Measurements from ENCODE around the gene ASIC1.

Gene ASIC1

GRCh38 chr12:50084775-50085614 is 27.6 kb downstream of the ASIC1 start, which contains the start of gene SMARCD1:
Gene SMARCD1 (plus strand): TSS chr12:50085342. CDS start chr12:50085370, 28 bp downstream.
- DNase-seq (ENCODE audit: low spot score): peak; percentile 87

DNA sequence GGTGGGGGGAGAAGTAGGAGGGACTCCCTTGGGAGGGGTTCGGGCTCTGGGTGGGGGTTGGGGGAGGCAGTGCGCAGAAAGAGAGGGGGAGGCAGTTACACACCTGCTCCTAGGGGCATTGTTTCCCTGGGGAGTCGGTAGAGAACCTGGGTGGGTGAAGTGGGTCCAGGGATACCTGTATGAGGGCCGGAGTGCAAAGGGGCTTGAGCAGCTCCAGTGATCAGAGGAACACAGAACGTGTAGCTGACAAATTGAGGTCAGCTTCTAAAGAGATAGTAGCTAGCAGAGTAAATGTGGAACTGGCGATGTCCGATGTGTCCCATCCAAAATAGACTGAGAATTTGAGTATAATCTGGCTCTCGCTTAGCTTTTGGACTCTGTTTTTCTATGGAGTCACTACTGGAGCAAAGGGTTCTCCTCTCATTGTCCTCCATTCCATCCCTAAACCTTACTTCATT is 28.2 kb downstream of the ASIC1 start:
- DNase-seq (ENCODE audit: low spot score): no peak

DNA sequence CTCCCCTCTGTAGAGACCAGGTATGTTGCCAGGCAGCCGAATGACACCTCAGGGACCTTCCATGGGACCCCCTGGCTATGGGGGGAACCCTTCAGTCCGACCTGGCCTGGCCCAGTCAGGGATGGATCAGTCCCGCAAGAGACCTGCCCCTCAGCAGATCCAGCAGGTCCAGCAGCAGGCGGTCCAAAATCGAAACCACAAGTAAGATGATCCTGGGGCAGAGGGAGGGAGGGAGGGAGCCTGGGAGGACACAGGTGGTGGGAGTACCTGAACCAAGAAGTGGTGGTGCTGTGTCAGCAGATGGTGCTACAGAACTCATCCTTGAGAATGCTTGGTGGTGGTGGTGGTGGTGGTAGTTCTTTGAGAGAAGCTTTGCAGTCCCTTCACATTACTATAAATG is 28.8 kb downstream of the ASIC1 start:
- DNase-seq (ENCODE audit: low spot score): no peak

GRCh38 chr12:50087151-50087550 is 29.8 kb downstream of the ASIC1 start:
- DNase-seq (ENCODE audit: low spot score): no peak

DNA sequence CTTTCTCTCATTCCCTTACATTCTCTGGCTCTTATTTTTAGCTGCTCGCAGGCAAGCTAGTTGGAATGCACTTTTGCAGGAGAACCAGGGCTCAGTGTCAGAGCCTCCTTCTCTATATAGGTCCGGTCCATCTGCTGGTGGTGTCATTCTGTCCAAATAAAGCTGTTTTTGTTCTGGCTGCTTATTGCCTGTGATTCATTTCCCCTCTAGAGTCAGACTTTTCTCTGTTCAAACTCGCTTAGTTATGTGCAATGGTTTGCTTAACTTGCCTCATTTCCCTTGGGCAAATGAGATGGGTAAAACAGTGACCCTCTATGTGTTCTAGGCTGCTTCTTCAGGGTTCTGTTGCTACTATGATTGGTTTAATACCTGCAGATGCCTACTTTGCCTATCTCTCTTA is 30.6 kb downstream of the ASIC1 start:
- DNase-seq (ENCODE audit: low spot score): no peak

- DNase-seq (ENCODE audit: low spot score): peak; percentile 67
These were observed 31.4 kb downstream of the ASIC1 start for GRCh38 chr12:50088577-50089335.

DNA sequence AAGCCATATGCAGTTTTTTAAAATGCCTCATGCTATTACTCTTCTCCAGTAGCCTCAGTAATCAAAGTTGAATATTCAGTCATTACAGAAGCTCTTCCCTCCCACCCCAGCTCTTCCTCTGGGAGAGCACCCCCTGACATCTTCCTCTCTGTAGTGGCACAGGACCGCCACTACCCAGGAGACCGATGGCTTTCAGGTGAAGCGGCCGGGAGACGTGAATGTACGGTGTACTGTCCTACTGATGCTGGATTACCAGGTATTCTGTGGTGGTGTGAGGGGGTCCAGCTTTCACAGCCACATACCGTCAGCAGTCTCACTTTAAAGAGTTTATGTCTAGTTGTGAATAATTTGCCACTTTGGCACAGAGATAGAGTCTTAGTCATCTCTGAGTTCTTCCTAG is 32.3 kb downstream of the ASIC1 start:
- no peak for DNase-seq (ENCODE audit: low spot score)

- no peak for DNase-seq (ENCODE audit: low spot score)
These were observed 33.0 kb downstream of the ASIC1 start for GRCh38 chr12:50090391-50090790.

DNA sequence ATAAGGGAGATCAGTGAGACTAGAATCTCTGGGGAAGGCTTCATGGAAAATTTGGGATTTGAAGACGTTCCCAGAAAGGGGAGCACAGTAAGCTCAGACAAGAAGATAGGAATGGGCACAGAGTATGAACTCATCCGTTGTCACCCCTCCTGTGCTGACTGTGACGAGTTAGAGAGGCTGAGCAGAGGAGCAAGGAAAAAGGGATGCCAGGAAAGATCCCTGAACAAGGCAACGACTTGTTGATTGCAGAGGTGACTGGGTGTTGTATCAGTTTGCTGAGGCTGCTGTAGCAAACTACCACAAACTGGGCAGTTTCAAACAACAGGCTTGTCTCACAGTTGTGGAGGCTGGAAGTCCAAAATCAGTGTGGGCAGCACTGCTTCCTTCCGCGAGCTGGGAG is 40.6 kb downstream of the ASIC1 start:
- DNase-seq (ENCODE audit: low spot score): no peak

DNA sequence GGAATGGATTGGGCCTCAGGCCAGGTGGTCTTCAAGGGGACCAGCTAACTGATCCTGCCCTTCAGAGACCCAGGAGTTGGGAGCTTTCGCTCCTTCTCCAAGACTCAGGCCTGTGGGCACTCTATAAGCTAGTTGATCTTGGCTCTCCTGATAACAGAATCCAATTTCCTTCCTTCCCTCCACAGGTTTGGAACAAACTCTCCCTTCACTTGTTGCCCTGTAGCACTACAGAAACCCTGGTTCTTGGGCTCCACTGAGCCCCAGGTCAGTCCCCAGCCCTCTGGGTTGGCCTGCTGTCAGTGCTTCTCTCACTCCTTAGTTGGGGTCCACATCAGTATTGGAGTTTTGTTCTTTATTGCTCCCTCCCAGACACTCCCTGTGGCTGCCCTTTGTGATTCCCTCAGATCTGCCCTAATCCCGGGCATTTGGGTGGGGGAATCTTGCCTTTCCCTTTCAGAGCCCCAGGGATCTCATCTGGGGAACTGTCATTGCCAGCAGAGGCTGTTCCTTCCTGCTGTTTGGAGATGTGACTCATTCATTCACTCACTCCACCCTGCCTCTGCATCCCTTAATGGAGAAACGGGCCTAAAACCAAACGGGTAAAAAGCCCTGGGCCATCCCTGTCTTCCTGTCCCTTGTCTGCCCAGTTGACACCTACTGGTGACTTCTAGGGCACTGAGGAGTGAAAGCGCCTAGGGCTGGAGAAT is 42.1 kb downstream of the ASIC1 start:
- no peak for DNase-seq (ENCODE audit: low spot score)

DNA sequence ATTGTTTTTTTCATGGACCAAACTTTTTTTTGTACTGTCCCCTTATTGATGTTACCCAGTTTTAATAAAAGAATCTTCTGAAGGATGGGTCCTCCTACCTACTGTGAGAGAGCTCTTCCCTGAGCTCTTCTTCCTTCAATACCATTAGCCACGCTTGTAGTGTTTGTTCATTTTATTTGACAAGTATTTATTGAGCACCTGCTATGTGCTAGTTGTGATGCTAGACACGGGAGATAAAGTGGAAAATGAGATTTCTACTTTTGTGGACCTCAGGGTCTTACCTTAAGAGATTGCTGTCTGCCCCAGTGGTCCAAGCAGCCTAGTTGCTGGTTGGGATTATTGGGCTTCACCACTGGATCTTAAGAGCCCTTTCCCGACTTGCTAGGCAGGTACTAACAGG is 43.2 kb downstream of the ASIC1 start:
- no peak for DNase-seq (ENCODE audit: low spot score)

- DNase-seq (ENCODE audit: low spot score): no peak
These were observed 44.3 kb downstream of the ASIC1 start for GRCh38 chr12:50101663-50102062.

- no peak for DNase-seq (ENCODE audit: low spot score)
These were observed 44.7 kb downstream of the ASIC1 start for GRCh38 chr12:50102131-50102531.

DNA sequence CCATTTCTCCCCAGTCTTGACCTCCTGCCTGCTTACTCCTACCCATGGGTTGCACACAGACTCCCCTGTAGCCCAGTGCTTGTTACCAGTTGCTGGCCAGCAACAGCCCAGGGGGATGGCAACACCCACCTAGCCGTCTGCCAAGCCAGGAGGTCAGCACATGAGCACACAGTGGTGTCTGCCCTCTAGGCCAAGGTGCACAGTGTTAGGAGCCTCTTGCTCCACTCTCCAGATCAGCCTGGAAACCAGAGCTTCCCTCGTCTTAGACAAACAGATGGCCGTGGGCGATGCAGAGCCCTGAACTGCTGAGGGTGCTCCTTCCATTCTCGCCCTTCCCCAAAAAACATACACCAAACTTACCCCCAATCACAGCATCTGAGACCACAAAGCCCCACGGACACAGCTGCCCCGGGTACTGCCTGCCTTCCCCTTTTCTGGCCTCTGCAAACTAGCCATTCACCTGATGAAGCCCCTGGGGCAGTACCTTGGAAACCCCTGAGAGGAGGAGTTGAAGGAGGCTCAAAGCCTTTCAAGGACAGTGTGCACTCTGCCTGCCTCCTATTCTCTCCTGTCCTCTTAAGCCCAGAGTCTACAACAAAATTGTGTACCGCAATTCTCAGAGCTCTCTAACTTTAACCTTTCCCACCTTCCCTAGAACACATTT is 45.4 kb downstream of the ASIC1 start:
- no peak for DNase-seq (ENCODE audit: low spot score)

GRCh38 chr12:50103351-50103750 is 46.0 kb downstream of the ASIC1 start:
- no peak for DNase-seq (ENCODE audit: low spot score)

DNA sequence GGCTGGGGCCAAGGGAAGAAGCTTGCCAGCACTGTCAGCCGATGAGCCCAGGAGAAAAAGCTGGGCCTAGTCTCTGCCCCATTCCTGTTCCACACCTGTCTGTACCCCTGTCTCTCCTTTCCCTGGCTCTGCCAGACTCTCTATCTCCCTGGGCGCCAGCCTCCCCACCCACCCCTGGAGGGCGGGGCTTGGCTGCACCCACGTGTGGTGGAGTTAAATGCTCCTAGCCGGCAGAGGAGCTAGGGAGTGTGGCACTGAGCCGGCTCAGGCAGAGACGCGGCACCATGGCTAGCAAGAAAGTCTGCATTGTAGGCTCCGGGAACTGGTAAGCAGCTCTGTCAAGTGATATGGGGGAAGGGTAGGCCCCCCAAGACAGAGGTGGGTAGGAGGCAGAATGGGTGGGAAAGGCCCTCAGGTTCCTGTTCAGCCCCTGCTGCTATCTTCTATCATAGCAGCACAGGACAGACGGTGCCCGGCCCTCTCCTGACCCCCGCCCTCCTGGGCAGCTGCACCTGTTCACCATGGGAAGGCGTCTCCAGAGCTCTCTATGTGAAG is 46.4 kb downstream of the ASIC1 start, which contains the start of gene GPD1:
TSS of gene GPD1 (plus strand) at position 242 of the 555 bp plus-strand sequence. CDS start at position 285, 43 bp downstream.
- DNase-seq (ENCODE audit: low spot score): peak; percentile 29

DNA sequence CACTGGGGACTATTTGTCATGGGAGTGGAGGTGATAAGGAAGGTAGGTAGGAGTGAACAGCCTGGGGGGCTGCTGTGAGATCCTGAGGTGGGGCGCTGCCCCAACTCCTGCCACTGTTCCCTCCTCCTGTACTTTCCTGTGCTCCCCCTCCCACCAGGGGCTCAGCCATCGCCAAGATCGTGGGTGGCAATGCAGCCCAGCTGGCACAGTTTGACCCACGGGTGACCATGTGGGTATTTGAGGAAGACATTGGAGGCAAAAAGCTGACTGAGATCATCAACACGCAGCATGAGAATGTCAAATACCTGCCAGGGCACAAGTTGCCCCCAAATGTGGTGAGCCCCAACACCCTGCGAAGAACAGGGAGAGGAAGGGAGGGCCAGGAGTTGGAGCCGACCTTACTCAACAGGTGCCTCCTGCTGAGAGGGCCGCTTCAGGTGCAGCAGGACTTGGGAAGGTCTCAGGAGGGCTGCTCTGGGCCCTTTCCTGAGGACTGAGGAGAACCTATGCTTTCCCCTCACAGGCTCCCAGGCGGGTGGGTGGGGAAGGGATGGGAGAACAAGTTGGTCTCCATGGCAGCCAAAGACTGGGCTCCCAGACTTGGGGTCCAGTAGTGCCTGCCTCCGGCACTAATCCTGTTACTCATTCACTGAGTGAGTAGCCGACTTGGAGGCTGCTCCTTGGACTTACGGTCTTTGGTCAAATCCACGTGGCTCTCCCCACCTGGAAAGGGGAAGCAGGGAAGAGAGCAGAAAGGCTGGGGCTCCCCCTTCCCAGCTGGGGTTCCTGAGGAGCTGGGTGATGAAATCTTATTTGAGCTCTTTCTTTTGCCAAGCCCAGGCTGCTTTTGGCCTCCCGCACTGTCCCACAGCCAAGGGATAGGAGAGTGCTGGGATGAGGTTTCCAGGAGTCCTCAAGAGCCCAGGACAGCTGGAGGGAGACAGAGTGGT is 47.3 kb downstream of the ASIC1 start:
- no peak for DNase-seq (ENCODE audit: low spot score)

- DNase-seq (ENCODE audit: low spot score): no peak
These were observed 48.6 kb downstream of the ASIC1 start for GRCh38 chr12:50105913-50106450.

GRCh38 chr12:50106907-50107306 is 49.5 kb downstream of the ASIC1 start:
- no peak for DNase-seq (ENCODE audit: low spot score)
